Measurements from ENCODE around the gene PTPN14. TPM values are rescaled to one million over a fixed set of nuclear protein-coding genes. Genes with fewer than 3 reads are reported as not detected.

The PTPN14 gene
- total and polyA plus RNA-seq, 2 of the 8 experiments (the other 6 are each of a cell fraction or from before 2014, with no cell fraction given) = 14.4 to 93.6 TPM

- TF ChIP-seq POLR2AphosphoS5 (IDR thresholded peaks at IDR 0.05; ENCODE audit: low read depth, low read length) = no peak
- no peak for TF ChIP-seq TBP (IDR thresholded peaks at IDR 0.05; ENCODE audit: low read depth, low read length)
- TF ChIP-seq RNF2 (IDR thresholded peaks at IDR 0.05; ENCODE audit: borderline replicate concordance, low read depth, low read length, missing control alignments, poor library complexity, severe bottlenecking) = no peak
- no peak for TF ChIP-seq BACH1 (IDR thresholded peaks at IDR 0.05; ENCODE audit: low read length)
- no peak for TF ChIP-seq TCF12 (IDR thresholded peaks at IDR 0.05; ENCODE audit: low read depth, low read length)
Observed at GRCh38 chr1:214422137-214422671, 129.2 kb downstream of the PTPN14 start (continued).
